K562 (cell line): ENCODE data around the gene NTSR2. TPM values are rescaled to one million over a fixed set of nuclear protein-coding genes. Genes with fewer than 3 reads are reported as not detected.

Experiments used
- ATAC-seq: fragments of 200-7000 bp; cut with Tn5 transposase; 3 replicates; pipeline ENCODE4 v1.9.1; 2020; ENCODE audit warnings: moderate library complexity
- BruUV-seq: library from RNA; stranded (reverse); fragments of 400-500 nt; replicated peaks from 2 replicates; lab custom pipeline; 2021; lab: Mats Ljungman, UMichigan
- CTCF ChIA-PET: fragments of 300-600 bp; formaldehyde crosslinking; extraction: SDS; loops from one replicate; lab custom pipeline; 2021; ENCODE audit warnings: low intra/inter-chr PET ratio; lab: Yijun Ruan, JAX
- POLR2A ChIA-PET: fragments of 300-600, 350-650 bp; sonication (Branson Sonifier 250); formaldehyde crosslinking; extraction: SDS; loops from one replicate; lab custom pipeline; 2021; ENCODE audit warnings: antibody characterized with exemption, inconsistent platforms; lab: Yijun Ruan, JAX
- DNase-seq, 4 experiments: peaks; one replicate each; pipeline versions ENCODE4 v3.0.0 to v3.0.0-alpha.2; 2011 to 2018; ENCODE audit warnings: low spot score in 3 of 4, mixed read lengths in 3 of 4; ENCODE audit errors: extremely low read depth in 1 of 4
- FAIRE-seq: peaks from 2 replicates; lab custom pipeline; 2011; peaks lifted over from hg19 to GRCh38; lab: Jason Lieb, UNC
- H2AFZ ChIP-seq: 2 replicates; pipeline ENCODE4 v1.6.0; 2011; ENCODE audit warnings: low read depth, low read length, control low read depth, inconsistent platforms
- H3K27ac ChIP-seq: fragments of 200-600 bp; 3 replicates; pipeline ENCODE4 v1.8.0; 2011; ENCODE audit warnings: low read depth, mild to moderate bottlenecking, control low read depth, inconsistent platforms, low read length, moderate library complexity, mixed read lengths; ENCODE audit errors: extremely low read depth
- H3K27me3 ChIP-seq, 2 experiments: fragments of 300-600 bp in 1 of 2; 2 replicates in 1 of 2; 3 replicates in 1 of 2; pipeline versions ENCODE4 v1.6.0 to v1.8.0; 2011; ENCODE audit warnings: inconsistent platforms in 2 of 2, low read length in 2 of 2, mild to moderate bottlenecking in 1 of 2, mixed read lengths in 1 of 2, moderate library complexity in 1 of 2; ENCODE audit not compliant: control insufficient read depth in 2 of 2, insufficient read depth in 2 of 2
- H3K36me3 ChIP-seq: fragments of 300-600 bp; 3 replicates; pipeline ENCODE4 v1.8.0; 2011; ENCODE audit warnings: mild to moderate bottlenecking, low read length, inconsistent platforms; ENCODE audit not compliant: control insufficient read depth, insufficient read depth
- H3K4me1 ChIP-seq, 2 experiments: fragments of 200-600 bp in 1 of 2; replicated peaks in 1 of 2; 2 replicates in 1 of 2; 3 replicates in 1 of 2; pipeline versions ENCODE4 v1.5.1 to v1.8.0; 2011; ENCODE audit warnings: inconsistent platforms in 2 of 2, low read length in 2 of 2, mild to moderate bottlenecking in 1 of 2, mixed read lengths in 1 of 2, moderate library complexity in 1 of 2; ENCODE audit not compliant: control insufficient read depth in 2 of 2, insufficient read depth in 2 of 2
- H3K4me2 ChIP-seq: 2 replicates; pipeline ENCODE4 v1.6.1; 2011; ENCODE audit warnings: low read length, control low read depth, inconsistent platforms, mixed read lengths; ENCODE audit not compliant: insufficient read depth
- H3K4me3 ChIP-seq: fragments of 200-600 bp; sonication (generic), shearing (Covaris generic); 2 replicates; pipeline ENCODE4 v1.5.1; 2016; ENCODE audit warnings: control low read depth, inconsistent platforms
- H3K79me2 ChIP-seq: fragments of 200-600 bp; 3 replicates; pipeline ENCODE4 v1.8.0; 2011; ENCODE audit warnings: low read length, inconsistent platforms; ENCODE audit not compliant: control insufficient read depth, insufficient read depth
- H3K9ac ChIP-seq, 2 experiments: 2 replicates each; pipeline versions ENCODE4 v1.6.0 to v1.6.1; 2011; ENCODE audit warnings: low read depth in 2 of 2, low read length in 2 of 2, control low read depth in 1 of 2, inconsistent platforms in 1 of 2, mild to moderate bottlenecking in 1 of 2, mixed read lengths in 1 of 2; ENCODE audit not compliant: insufficient read depth in 1 of 2
- H3K9me1 ChIP-seq: one replicate; pipeline ENCODE4 v1.6.0; 2011; ENCODE audit warnings: inconsistent platforms, mild to moderate bottlenecking, low read length, moderate library complexity; ENCODE audit not compliant: control insufficient read depth, insufficient read depth
- H3K9me3 ChIP-seq: replicated peaks from 2 replicates; pipeline ENCODE4 v1.5.1; 2011; ENCODE audit warnings: low read depth, low read length, inconsistent platforms; ENCODE audit not compliant: control insufficient read depth, insufficient read depth
- H4K20me1 ChIP-seq: replicated peaks from 2 replicates; pipeline ENCODE4 v1.6.1; 2011; ENCODE audit warnings: low read length, inconsistent platforms, mixed read lengths; ENCODE audit not compliant: control insufficient read depth, insufficient read depth
- ADNP ChIP-seq: fragments of 200-800 bp; sonication (Bioruptor generic); IDR thresholded peaks from 2 replicates; pipeline ENCODE4 v1.6.1; 2016; ENCODE audit warnings: missing genetic modification characterization, missing compliant biosample characterization
- ASH1L ChIP-seq: fragments of 450-650 bp; IDR thresholded peaks from 2 replicates; pipeline ENCODE4 v1.6.1; 2018; ENCODE audit warnings: borderline replicate concordance, mild to moderate bottlenecking, low read depth; ENCODE audit not compliant: partially characterized antibody
- C11orf30 ChIP-seq: fragments of 450-650 bp; IDR thresholded peaks from 2 replicates; pipeline ENCODE4 v1.6.1; 2016; ENCODE audit warnings: low read depth, mild to moderate bottlenecking
- EHMT2 ChIP-seq: fragments of 450-650 bp; IDR thresholded peaks from 2 replicates; pipeline ENCODE4 v1.6.1; 2018; ENCODE audit warnings: antibody characterized with exemption
- FOXM1 ChIP-seq, 2 experiments: fragments of 450-650 bp in 1 of 2; sonication (generic) in 1 of 2; formaldehyde crosslinking in 1 of 2; IDR thresholded peaks; 2 replicates each; pipeline versions ENCODE4 v1.6.1 to v1.9.0; 2017 to 2022; ENCODE audit warnings: low read depth in 2 of 2, mild to moderate bottlenecking in 2 of 2, missing genetic modification reagents in 1 of 2, moderate library complexity in 1 of 2
- MAFF ChIP-seq: IDR thresholded peaks from 2 replicates; pipeline ENCODE4 v1.6.1; 2012; ENCODE audit warnings: low read length, improper control_type of control experiment
- MAFG ChIP-seq: fragments of 450-650 bp; conservative IDR thresholded peaks from 2 replicates; pipeline ENCODE4 v1.6.1; 2016; ENCODE audit warnings: missing genetic modification characterization, missing compliant biosample characterization
- MAFK ChIP-seq: IDR thresholded peaks from 2 replicates; pipeline ENCODE4 v1.6.1; 2011; ENCODE audit warnings: low read length, improper control_type of control experiment
- MECOM ChIP-seq: fragments of 250-450 bp; sonication (Bioruptor Pico); IDR thresholded peaks from 2 replicates; pipeline ENCODE4 v1.8.0; 2022; ENCODE audit warnings: inconsistent platforms
- NCOA1 ChIP-seq: fragments of 450-650 bp; IDR thresholded peaks from 2 replicates; pipeline ENCODE4 v1.6.1; 2016; ENCODE audit warnings: low read depth
- POLR2B ChIP-seq: fragments of 450-650 bp; IDR thresholded peaks from 2 replicates; pipeline ENCODE4 v1.6.1; 2018; ENCODE audit warnings: low read depth; ENCODE audit not compliant: partially characterized antibody
- ZNF134 ChIP-seq: fragments of 250-450 bp; sonication (Bioruptor Pico); conservative IDR thresholded peaks from 2 replicates; pipeline ENCODE4 v1.4.0; 2020
- ZNF316 ChIP-seq: fragments of 450-650 bp; IDR thresholded peaks from 2 replicates; pipeline ENCODE4 v1.6.1; 2016
- WGBS: fragments of 100-300 bp; shearing (Covaris generic); methylation state at CpG from one replicate; pipeline ENCODE4 v1.1.6; 2016; ENCODE audit warnings: low coverage, mixed read lengths; ENCODE audit not compliant: insufficient coverage; ENCODE audit errors: missing lambda C conversion rate; 5-methylcytosine and 5-hydroxymethylcytosine counted together
- in situ Hi-C: fragments of 300-500 bp; cut with MboI; formaldehyde crosslinking; loops from 4 replicates; pipeline ENCODE4 v1.15.0; 2018; ENCODE audit warnings: inconsistent platforms, mixed read lengths
- intact Hi-C: fragments of 100-400 bp; cut with micrococcal nuclease; formaldehyde crosslinking; loops from 2 replicates; pipeline ENCODE4 v1.14.2; 2022
- polyA plus RNA-seq, 8 experiments: library from polyadenylated mRNA; depleted of rRNA in 4 of 8; stranded (reverse) in 5 of 8; unstranded in 3 of 8; fragments of >200 nt; fragmentation: Nextera tagmentation in 2 of 8; fragmentation: Illumina TruSeq in 1 of 8; extraction: Ambion mirVana in 2 of 8; extraction: Trizol in 1 of 8; gene quantifications; 2 replicates each; pipeline versions ENCODE4 v1.2.1 to v1.2.3, GENCODE V29; 2011 to 2014; ENCODE audit warnings: inconsistent platforms in 1 of 8, missing spikeins in 1 of 8
- total RNA-seq, 7 experiments: library from RNA; depleted of rRNA in 6 of 7; stranded (reverse); fragments of >200 nt in 6 of 7; fragmentation: Illumina TruSeq in 2 of 7; extraction: Trizol in 2 of 7; gene quantifications; 2 replicates each; pipeline versions ENCODE4 v1.2.1 to v1.2.3, GENCODE V29; 2011 to 2021; ENCODE audit warnings: low replicate concordance in 1 of 7
- TF ChIP-seq, protein P1 (sequence below): fragments of 250-450 bp; sonication (Bioruptor Pico); IDR thresholded peaks from 2 replicates; pipeline ENCODE4 v1.6.1; 2021; ENCODE audit warnings: mild to moderate bottlenecking
- TF ChIP-seq, protein P2 (sequence below): fragments of 450-650 bp; IDR thresholded peaks from 2 replicates; pipeline ENCODE4 v1.6.1; 2016

NTSR2 gene
- total and polyA plus RNA-seq, 9 of the 15 experiments (the other 6 are each of a cell fraction or from before 2014, with no cell fraction given): not detected

DNA sequence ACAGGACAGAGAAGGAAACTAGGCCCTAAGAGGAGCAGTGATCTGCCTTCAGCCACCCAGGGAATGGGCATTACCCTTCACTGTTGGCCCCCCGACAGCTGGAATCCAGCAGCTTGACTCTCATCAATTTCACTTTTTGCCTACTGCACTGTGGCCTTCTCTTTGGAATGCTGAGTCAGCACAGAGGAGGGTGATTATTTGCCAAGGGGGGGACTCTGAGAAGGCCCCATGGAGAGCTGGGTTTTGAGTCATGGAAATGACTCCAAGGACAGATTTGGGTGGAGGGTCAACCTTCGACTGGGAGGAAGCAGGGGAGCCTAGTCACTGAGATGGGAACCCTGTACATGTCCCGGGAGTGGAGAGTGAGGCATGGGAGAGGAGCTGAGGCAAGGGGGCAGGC lies 38.1 kb upstream of the NTSR2 start:
- no peaks in the 10 kb centered on the region for H3K79me2 ChIP-seq
- H3K9me1 ChIP-seq: no peaks in the 10 kb centered on the region
- H3K36me3 ChIP-seq: no peaks in the 10 kb centered on the region
- H2AFZ ChIP-seq: no peak overlapping the region
- WGBS: 26% methylated on average over 3 of the region's 3 CpGs
- intact Hi-C loops (no loop called here), in situ Hi-C loops (no loop called here)
- FAIRE-seq (no peak), ATAC-seq (no peak), DNase-seq (no peak)
- peaks cover 2% of the 10 kb centered on the region; the same call in 1 of the 2 replicates for H3K9me3 ChIP-seq
- TF ChIP-seq MECOM: no peak
- TF ChIP-seq, protein P1, sequence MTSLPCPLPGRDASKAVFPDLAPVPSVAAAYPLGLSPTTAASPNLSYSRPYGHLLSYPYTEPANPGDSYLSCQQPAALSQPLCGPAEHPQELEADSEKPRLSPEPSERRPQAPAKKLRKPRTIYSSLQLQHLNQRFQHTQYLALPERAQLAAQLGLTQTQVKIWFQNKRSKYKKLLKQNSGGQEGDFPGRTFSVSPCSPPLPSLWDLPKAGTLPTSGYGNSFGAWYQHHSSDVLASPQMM: no peak
- TF ChIP-seq, protein P2, sequence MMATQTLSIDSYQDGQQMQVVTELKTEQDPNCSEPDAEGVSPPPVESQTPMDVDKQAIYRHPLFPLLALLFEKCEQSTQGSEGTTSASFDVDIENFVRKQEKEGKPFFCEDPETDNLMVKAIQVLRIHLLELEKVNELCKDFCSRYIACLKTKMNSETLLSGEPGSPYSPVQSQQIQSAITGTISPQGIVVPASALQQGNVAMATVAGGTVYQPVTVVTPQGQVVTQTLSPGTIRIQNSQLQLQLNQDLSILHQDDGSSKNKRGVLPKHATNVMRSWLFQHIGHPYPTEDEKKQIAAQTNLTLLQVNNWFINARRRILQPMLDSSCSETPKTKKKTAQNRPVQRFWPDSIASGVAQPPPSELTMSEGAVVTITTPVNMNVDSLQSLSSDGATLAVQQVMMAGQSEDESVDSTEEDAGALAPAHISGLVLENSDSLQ: no peak
- TF ChIP-seq NCOA1: no peak
- TF ChIP-seq MAFF: peak; percentile 95
- TF ChIP-seq ZNF316: peak; percentile 95
- no peak for TF ChIP-seq POLR2B
- TF ChIP-seq FOXM1 (IDR thresholded peaks at IDR 0.05; ENCODE audit: low read depth): no peak
- no peak for TF ChIP-seq FOXM1 (CRISPR knock-in tag; IDR thresholded peaks at IDR 0.05; ENCODE audit: low read depth)
- TF ChIP-seq MAFG (tag): peak; percentile 93
- TF ChIP-seq EHMT2: no peak
- no peak for TF ChIP-seq ZNF134 (CRISPR knock-in tag)
- TF ChIP-seq MAFK: peak; percentile 94
- TF ChIP-seq ADNP (tag): no peak
- peak; percentile 92 for TF ChIP-seq C11orf30
- TF ChIP-seq ASH1L: no peak
- ChIA-PET CTCF (no interaction called here), POLR2A (interaction anchor here (0.8 to 1.1 kb wide), 2 partner anchors 41 to 46 kb away, joined by 3 read pairs; no protein-coding TSS in a partner anchor)
- no peak overlapping the region for H3K4me3 ChIP-seq
- H3K4me1 ChIP-seq: peaks cover 0 to 4% of the 10 kb centered on the region in 2 experiments; a peak in 1 of 5 replicates
- H3K9ac ChIP-seq: no peak overlapping the region
- H3K27me3 ChIP-seq: peaks cover 4 to 26% of the 10 kb centered on the region in 2 experiments; a peak in 3 of 5 replicates
- no peak overlapping the region for H3K27ac ChIP-seq
- BruUV-seq: no TSS peak
- H3K4me2 ChIP-seq: no peak overlapping the region
- H4K20me1 ChIP-seq: no peaks in the 10 kb centered on the region
